ENCODE data around the gene SPEM2.

SPEM2 gene

GRCh38 chr17:7414837-7415236 is 10.6 kb upstream of the SPEM2 start:
- H3K9me3 ChIP-seq (replicated peaks; ENCODE audit: low read length): no peaks in the 10 kb centered on the region
- H3K36me3 ChIP-seq (ENCODE audit: insufficient read depth, low read length): peaks cover 7% of the 10 kb centered on the region
- no peaks in the 10 kb centered on the region for H3K27me3 ChIP-seq (ENCODE audit: control insufficient read depth, insufficient read depth, low read length)
- H3K4me3 ChIP-seq (ENCODE audit: low read length): no peak overlapping the region
- no peak overlapping the region for H3K4me2 ChIP-seq (ENCODE audit: low read length)
- H3K4me1 ChIP-seq (ENCODE audit: control insufficient read depth, insufficient read depth, low read length): peaks cover 11% of the 10 kb centered on the region
- no peak overlapping the region for H3K9ac ChIP-seq (ENCODE audit: low read depth, low read length)

- Histone ChIP-seq H3K4me3 (ENCODE audit: low read length) (no peak overlapping the region), H3K9ac (ENCODE audit: low read depth, low read length) (no peak overlapping the region)
Observed at GRCh38 chr17:7415784-7416183, 9.6 kb upstream of the SPEM2 start.

GRCh38 chr17:7416323-7416722 is 9.1 kb upstream of the SPEM2 start:
- H3K9ac ChIP-seq (ENCODE audit: low read depth, low read length): no peak overlapping the region
- no peaks in the 10 kb centered on the region for H3K9me3 ChIP-seq (replicated peaks; ENCODE audit: low read length)
- H3K36me3 ChIP-seq (ENCODE audit: insufficient read depth, low read length): peaks cover 5% of the 10 kb centered on the region
- H3K4me2 ChIP-seq (ENCODE audit: low read length): no peak overlapping the region
- H3K27me3 ChIP-seq (ENCODE audit: control insufficient read depth, insufficient read depth, low read length): no peaks in the 10 kb centered on the region
- no peak overlapping the region for H3K4me3 ChIP-seq (ENCODE audit: low read length)
- peaks cover 11% of the 10 kb centered on the region for H3K4me1 ChIP-seq (ENCODE audit: control insufficient read depth, insufficient read depth, low read length)

More at GRCh38 chr17:7415784-7416183, 9.6 kb upstream of the SPEM2 start:
- Histone ChIP-seq H3K36me3 (ENCODE audit: insufficient read depth, low read length) (peaks cover 5% of the 10 kb centered on the region), H3K4me1 (ENCODE audit: control insufficient read depth, insufficient read depth, low read length) (peaks cover 11% of the 10 kb centered on the region), H3K27me3 (ENCODE audit: control insufficient read depth, insufficient read depth, low read length) (no peaks in the 10 kb centered on the region), H3K9me3 (replicated peaks; ENCODE audit: low read length) (no peaks in the 10 kb centered on the region), H3K4me2 (ENCODE audit: low read length) (no peak overlapping the region)

GRCh38 chr17:7417056-7417655 is 8.3 kb upstream of the SPEM2 start:
- H3K4me2 ChIP-seq (ENCODE audit: low read length): no peak overlapping the region
- H3K4me3 ChIP-seq (ENCODE audit: low read length): no peak overlapping the region
- peaks cover 5% of the 10 kb centered on the region for H3K36me3 ChIP-seq (ENCODE audit: insufficient read depth, low read length)
- no peaks in the 10 kb centered on the region for H3K27me3 ChIP-seq (ENCODE audit: control insufficient read depth, insufficient read depth, low read length)
- H3K9ac ChIP-seq (ENCODE audit: low read depth, low read length): no peak overlapping the region
- H3K4me1 ChIP-seq (ENCODE audit: control insufficient read depth, insufficient read depth, low read length): peaks cover 11% of the 10 kb centered on the region
- no peaks in the 10 kb centered on the region for H3K9me3 ChIP-seq (replicated peaks; ENCODE audit: low read length)

- Histone ChIP-seq H3K9ac (ENCODE audit: low read depth, low read length) (no peak overlapping the region), H3K4me1 (ENCODE audit: control insufficient read depth, insufficient read depth, low read length) (peaks cover 2% of the 10 kb centered on the region), H3K9me3 (replicated peaks; ENCODE audit: low read length) (no peaks in the 10 kb centered on the region), H3K36me3 (ENCODE audit: insufficient read depth, low read length) (peaks cover 5% of the 10 kb centered on the region), H3K4me2 (ENCODE audit: low read length) (no peak overlapping the region), H3K27me3 (ENCODE audit: control insufficient read depth, insufficient read depth, low read length) (no peaks in the 10 kb centered on the region), H3K4me3 (ENCODE audit: low read length) (no peak overlapping the region)
Observed at GRCh38 chr17:7418472-7419152, 6.8 kb upstream of the SPEM2 start.

GRCh38 chr17:7419819-7420610 is 5.4 kb upstream of the SPEM2 start, which contains the start of gene SPEM1:
Gene SPEM1 (plus strand): TSS chr17:7420324. CDS start chr17:7420385, 61 bp downstream.
- H3K36me3 ChIP-seq (ENCODE audit: insufficient read depth, low read length): peaks cover 5% of the 10 kb centered on the region
- no peaks in the 10 kb centered on the region for H3K4me1 ChIP-seq (ENCODE audit: control insufficient read depth, insufficient read depth, low read length)
- peaks cover 3% of the 10 kb centered on the region for H3K27me3 ChIP-seq (ENCODE audit: control insufficient read depth, insufficient read depth, low read length)
- H3K4me2 ChIP-seq (ENCODE audit: low read length): no peak within 1 kb of the TSS
- no peaks in the 10 kb centered on the region for H3K9me3 ChIP-seq (replicated peaks; ENCODE audit: low read length)
- H3K4me3 ChIP-seq (ENCODE audit: low read length): no peak within 1 kb of the TSS
- no peak within 1 kb of the TSS for H3K9ac ChIP-seq (ENCODE audit: low read depth, low read length)

- H3K36me3 ChIP-seq (ENCODE audit: insufficient read depth, low read length): no peaks in the 10 kb centered on the region
- no peak overlapping the region for H3K9ac ChIP-seq (ENCODE audit: low read depth, low read length)
- no peak overlapping the region for H3K4me2 ChIP-seq (ENCODE audit: low read length)
- peaks cover 6% of the 10 kb centered on the region for H3K27me3 ChIP-seq (ENCODE audit: control insufficient read depth, insufficient read depth, low read length)
- no peak overlapping the region for H3K4me3 ChIP-seq (ENCODE audit: low read length)
- no peaks in the 10 kb centered on the region for H3K4me1 ChIP-seq (ENCODE audit: control insufficient read depth, insufficient read depth, low read length)
- H3K9me3 ChIP-seq (replicated peaks; ENCODE audit: low read length): no peaks in the 10 kb centered on the region
Observed at GRCh38 chr17:7421186-7421585, 4.2 kb upstream of the SPEM2 start.

- no peak overlapping the region for H3K4me2 ChIP-seq (ENCODE audit: low read length)
- no peaks in the 10 kb centered on the region for H3K36me3 ChIP-seq (ENCODE audit: insufficient read depth, low read length)
- H3K9me3 ChIP-seq (replicated peaks; ENCODE audit: low read length): no peaks in the 10 kb centered on the region
- no peak overlapping the region for H3K4me3 ChIP-seq (ENCODE audit: low read length)
- no peak overlapping the region for H3K9ac ChIP-seq (ENCODE audit: low read depth, low read length)
- H3K4me1 ChIP-seq (ENCODE audit: control insufficient read depth, insufficient read depth, low read length): no peaks in the 10 kb centered on the region
- peaks cover 6% of the 10 kb centered on the region for H3K27me3 ChIP-seq (ENCODE audit: control insufficient read depth, insufficient read depth, low read length)
Observed at GRCh38 chr17:7423679-7424078, 1.7 kb upstream of the SPEM2 start.

- H3K9ac ChIP-seq (ENCODE audit: low read depth, low read length): no peak overlapping the region
- peaks cover 6% of the 10 kb centered on the region for H3K27me3 ChIP-seq (ENCODE audit: control insufficient read depth, insufficient read depth, low read length)
- no peaks in the 10 kb centered on the region for H3K36me3 ChIP-seq (ENCODE audit: insufficient read depth, low read length)
- H3K4me1 ChIP-seq (ENCODE audit: control insufficient read depth, insufficient read depth, low read length): no peaks in the 10 kb centered on the region
- H3K9me3 ChIP-seq (replicated peaks; ENCODE audit: low read length): no peaks in the 10 kb centered on the region
- no peak overlapping the region for H3K4me3 ChIP-seq (ENCODE audit: low read length)
- no peak overlapping the region for H3K4me2 ChIP-seq (ENCODE audit: low read length)
Observed at GRCh38 chr17:7425756-7426155, 340 bp downstream of the SPEM2 start.

- no peaks in the 10 kb centered on the region for H3K4me1 ChIP-seq (ENCODE audit: control insufficient read depth, insufficient read depth, low read length)
- no peak overlapping the region for H3K4me2 ChIP-seq (ENCODE audit: low read length)
- peaks cover 6% of the 10 kb centered on the region for H3K27me3 ChIP-seq (ENCODE audit: control insufficient read depth, insufficient read depth, low read length)
- H3K36me3 ChIP-seq (ENCODE audit: insufficient read depth, low read length): no peaks in the 10 kb centered on the region
- H3K9me3 ChIP-seq (replicated peaks; ENCODE audit: low read length): no peaks in the 10 kb centered on the region
- H3K9ac ChIP-seq (ENCODE audit: low read depth, low read length): no peak overlapping the region
- no peak overlapping the region for H3K4me3 ChIP-seq (ENCODE audit: low read length)
Observed at GRCh38 chr17:7426203-7426863, 917 bp downstream of the SPEM2 start.

- Histone ChIP-seq H3K27me3 (ENCODE audit: control insufficient read depth, insufficient read depth, low read length) (peaks cover 6% of the 10 kb centered on the region), H3K4me2 (ENCODE audit: low read length) (no peak overlapping the region), H3K4me3 (ENCODE audit: low read length) (no peak overlapping the region), H3K36me3 (ENCODE audit: insufficient read depth, low read length) (no peaks in the 10 kb centered on the region), H3K9ac (ENCODE audit: low read depth, low read length) (no peak overlapping the region), H3K9me3 (replicated peaks; ENCODE audit: low read length) (no peaks in the 10 kb centered on the region), H3K4me1 (ENCODE audit: control insufficient read depth, insufficient read depth, low read length) (no peaks in the 10 kb centered on the region)
Observed at GRCh38 chr17:7426896-7427489, 1.6 kb downstream of the SPEM2 start.

All from skeletal muscle satellite cell (primary cell).